HG02884 (cell line): ENCODE measurements around the gene WNT3.
"Not testable (repeated sequence)": the region's sequence is repeated elsewhere in the genome, so short reads cannot be mapped to it uniquely, and the experiment has no call there.

Experiments
- ATAC-seq: cut with Tn5 transposase; IDR thresholded peaks from one replicate; pipeline ENCODE4 v1.9.1; 2021; ENCODE audit warnings: mild to moderate bottlenecking, moderate library complexity; ENCODE audit not compliant: unreplicated experiment

WNT3 gene

GRCh38 chr17:46788300-46788699 lies 30.2 kb downstream of the WNT3 start:
- ATAC-seq: no peak

DNA sequence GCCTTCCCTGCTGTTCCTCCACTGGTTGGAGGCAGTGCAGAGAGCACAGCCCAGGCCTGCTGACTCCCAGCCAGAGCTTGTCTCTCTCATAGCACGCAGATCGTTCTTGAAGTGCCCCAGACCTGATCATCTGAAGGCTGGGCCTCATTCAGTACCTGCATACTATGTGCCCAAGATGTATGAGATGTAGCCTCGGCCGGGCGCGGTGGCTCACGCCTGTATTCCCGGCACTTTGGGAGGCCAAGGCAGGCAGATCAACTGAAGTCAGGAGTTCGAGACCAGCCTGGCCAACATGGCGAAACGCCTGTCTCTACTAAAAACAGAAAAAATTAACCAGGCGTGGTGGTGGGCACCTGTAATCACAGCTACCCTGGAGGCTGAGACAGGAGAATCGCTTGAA lies 31.0 kb downstream of the WNT3 start:
- ATAC-seq: no peak

DNA sequence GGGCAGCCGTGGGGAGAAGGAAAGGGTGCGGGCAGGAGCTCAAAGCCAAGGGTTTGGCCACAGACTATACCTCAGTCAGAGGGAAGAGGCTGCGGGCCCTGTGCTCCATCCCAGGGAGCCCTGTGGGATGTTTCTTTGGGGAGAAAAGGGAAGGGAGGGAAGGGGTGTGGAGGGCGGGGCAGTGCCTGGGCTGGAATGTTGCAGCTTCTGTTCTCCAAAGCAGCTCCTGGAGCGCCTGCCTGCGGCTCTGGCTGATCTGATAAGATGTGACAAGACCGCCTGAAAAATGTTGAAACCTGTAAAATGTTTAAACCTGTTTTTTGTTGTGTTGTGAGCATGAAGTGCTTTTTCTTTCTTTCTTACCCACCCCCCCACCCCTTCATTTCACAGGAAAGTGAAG lies 32.8 kb downstream of the WNT3 start:
- ATAC-seq: no peak

DNA sequence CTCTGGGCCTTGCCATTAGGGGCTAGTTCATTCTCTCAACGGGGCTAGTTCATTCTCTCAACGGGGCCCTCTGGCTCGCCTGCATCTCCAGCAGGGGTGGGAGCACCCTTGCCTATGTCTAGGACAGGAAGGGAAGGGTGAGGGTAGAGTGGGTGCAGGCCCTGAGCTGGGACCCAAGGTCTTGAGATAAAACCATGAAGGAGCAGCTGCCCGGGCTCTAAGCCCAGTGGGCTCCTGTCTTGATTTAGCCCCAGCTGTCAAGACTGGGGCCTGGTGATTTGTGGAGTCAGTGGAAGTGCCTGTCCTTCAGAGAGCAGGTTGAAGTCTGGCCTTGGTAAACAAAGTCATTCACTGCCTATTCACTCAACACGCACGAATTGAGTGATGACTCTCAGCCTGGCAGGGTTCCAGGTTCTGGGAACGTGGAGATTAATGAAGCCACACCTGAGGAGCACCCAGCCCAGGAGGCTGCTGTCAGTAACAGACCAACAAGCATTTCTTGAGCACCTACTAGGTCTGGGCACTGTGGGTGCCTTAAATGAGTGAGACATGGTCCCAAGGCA lies 35.4 kb downstream of the WNT3 start:
- ATAC-seq: no peak

DNA sequence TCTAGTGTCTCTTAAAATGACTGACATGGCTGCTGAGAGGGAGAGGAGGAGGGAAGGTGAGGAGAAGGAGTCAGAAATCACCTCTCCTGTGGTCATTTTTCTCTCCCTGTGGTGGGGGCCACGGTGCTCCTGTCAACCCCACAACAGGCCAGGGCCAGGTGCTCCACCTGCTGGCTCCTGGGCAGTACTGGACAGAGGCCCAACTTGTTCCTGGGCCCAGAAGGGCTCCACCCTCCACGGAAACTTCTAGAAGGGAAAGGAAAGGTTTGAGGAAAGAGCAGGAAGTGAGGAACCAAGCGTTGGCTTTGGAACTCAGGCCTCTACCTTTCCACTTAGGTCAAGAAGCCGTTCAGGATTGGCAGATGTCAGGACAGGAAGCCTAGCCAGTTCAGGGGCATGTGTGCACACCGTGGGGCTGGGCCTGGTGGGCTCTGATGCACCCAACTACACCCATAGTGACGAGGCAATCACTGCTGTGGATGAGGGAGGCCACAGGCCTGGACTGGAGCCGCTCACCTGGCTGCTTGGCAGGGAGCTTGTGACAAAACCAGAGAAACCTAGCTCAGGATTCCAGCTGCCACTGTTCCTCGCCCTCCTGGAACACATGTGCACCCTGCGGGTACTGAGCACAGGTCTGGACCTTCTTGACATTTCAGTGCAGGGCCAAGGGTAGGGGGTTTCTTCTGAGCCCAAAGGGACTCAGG lies 36.1 kb downstream of the WNT3 start:
- ATAC-seq: no peak

DNA sequence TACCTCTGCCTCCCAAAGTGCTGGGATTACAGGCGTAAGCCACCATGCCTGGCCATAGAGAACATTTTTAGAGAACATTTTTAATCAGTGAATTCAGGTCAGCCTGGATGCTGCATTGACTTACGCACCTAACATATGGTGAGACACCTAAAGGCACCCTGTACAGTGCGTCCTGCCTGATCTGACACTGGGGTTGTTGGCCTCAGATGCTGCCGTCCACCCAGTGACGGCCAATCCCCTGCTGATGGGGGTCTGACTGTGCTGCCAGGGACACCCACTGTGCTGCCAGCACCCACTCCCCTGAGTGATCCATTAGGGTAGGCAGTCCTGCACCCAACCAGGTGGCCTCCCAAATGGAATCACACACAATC lies 38.5 kb downstream of the WNT3 start:
- no peak for ATAC-seq

DNA sequence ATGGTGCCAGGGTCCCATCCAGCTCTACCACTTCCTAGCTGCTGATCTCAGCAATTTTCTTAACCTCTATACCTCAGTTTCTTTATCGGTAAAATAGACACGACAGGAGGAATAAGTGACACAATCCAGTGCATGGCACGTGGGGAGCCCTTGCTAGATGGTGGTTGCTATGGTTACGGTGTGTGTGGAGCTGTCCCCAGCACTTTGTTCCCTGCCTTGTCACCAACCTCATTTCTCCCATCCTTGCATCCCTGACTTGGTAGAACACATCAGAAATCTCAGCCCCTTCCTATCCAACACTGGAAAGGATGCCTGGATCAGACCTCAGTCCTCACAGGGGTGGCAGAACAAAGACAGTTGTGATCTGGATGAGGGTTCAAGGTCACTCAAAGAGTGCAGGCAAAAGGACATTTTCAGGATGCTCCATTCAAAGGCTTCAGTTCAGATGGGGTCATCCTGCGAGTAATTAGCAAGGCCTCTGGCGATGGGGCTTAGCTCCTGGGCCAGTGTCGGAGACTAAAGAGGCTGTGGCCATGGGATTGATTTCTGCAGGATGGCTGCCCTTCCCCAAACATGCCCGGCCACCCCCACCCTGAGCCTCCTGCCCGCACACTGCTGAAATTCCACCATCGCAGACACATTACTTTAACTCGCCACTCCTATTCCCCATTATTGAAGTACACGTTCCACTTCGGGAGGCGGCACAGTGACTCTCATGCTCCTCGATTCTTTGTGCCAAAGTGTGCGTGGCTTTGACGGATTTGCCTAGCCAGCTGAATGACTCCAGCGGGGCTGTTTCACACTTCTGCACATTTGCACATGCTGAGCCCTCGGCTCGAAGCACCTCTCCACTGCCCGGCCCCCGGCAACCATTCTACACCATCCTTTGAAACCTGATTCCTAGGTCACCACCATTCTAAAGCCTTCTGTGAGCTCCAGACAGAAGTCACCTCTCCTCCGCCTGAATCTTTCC lies 40.3 kb downstream of the WNT3 start:
- no peak for ATAC-seq

- no peak for ATAC-seq
Measured at GRCh38 chr17:46776298-46777005, 42.0 kb downstream of the WNT3 start.

DNA sequence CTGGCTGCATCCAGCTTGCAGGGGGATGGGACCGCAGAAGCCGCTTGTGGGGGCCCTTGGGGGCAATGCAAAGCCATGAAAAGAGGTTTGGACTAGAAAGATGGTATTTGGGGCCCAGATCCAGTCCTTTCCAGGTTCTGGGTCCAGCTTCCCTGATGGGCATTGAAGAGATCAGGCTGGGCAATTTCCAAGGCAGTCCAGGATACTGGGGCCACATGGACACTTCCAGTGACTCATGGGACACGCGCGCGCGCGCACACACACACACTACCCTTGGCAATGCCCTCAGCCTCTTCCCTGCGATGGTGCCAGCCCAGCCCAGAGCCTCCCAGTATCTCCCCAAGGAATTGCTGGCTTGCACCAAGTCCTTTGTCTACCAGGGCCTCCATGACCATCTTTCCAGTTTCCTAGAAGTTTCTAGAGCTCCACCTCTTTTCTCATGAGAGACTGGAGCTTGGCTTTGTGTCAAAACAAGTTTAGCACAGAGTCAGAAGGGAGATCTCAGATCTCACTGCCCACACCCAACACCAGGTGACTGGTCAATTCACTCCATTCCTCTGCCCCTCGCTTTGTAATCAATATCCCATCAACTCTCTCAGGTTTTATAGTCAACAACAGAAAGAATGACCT lies 44.3 kb downstream of the WNT3 start:
- no peak for ATAC-seq

DNA sequence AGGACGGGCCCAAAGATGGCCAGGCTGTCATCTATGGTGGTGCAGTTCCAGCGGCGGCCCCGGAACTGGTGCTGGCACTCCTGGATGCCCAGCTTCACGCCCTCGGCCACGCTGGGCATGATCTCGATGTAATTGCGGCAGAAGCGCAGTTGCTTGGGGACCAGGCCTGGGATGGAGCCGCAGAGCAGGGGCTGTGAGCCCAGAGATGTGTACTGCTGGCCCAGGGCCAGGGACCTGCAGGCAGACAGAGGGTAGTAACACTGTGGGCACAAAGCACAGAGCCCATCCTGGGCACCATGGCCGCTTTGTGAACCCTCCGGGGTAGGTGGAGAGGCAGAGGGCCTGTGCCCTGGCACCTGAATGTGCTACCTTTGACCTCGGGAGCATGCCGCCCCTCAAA lies 44.8 kb downstream of the WNT3 start:
- no peak for ATAC-seq

GRCh38 chr17:46773221-46773605 lies 45.3 kb downstream of the WNT3 start:
- no peak for ATAC-seq

DNA sequence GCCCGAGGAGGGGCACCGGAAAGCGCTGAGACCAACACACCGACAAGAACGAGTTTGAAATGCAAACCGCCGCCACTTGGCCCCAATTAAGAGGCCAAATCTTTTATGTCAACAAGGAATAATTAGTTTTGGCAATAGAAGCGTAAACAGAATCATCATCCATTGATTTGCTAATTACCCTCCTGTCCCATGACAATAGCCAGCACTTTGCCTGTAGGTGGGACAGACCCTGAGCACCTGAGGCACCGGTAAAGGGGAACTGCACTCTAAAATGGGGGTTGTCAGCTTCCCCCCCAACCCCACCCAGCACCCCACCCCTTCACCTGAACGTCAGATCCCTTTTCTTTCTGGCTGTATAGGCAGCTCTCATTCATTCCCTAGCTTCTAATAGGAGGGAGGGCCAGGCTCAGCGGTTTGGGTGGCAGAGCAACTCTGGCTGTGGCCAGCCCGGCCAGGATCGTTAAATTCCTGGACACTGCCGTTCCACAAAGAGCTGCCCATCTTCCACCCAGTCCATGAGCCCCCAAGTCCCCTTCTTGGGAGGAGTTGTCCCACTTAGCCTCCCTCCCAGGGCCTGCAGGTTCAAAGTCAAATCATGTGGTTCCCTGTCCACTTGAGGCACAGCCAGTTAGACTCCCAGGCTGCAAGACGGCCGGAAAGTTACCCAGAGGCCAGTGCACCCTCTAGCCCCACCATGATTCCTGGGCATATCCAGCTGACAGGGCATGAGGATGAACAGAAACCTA lies 45.8 kb downstream of the WNT3 start:
- ATAC-seq: no peak

- no peak for ATAC-seq
Measured at GRCh38 chr17:46771561-46772474, 46.7 kb downstream of the WNT3 start.

GRCh38 chr17:46770818-46771560 lies 47.5 kb downstream of the WNT3 start:
- ATAC-seq: no peak

DNA sequence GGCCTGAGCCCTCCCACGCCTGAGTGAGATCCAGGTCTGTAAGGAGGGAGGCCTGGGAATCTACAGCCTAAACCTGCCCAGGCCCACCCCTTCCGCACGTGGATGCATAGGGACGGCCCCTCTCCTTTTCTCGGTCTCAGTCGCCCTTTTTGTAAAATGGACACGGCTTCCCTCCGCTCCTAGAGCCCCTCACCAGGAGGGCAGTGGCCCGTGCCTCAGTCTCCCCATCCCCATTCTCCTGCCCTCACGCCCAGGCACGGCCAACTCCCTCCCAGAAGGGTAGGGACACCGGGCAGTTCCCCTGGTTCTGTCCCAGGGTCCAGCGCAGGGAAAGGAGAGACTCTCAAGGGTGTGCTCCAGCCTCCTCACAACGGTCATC lies 48.1 kb downstream of the WNT3 start:
- no peak for ATAC-seq

DNA sequence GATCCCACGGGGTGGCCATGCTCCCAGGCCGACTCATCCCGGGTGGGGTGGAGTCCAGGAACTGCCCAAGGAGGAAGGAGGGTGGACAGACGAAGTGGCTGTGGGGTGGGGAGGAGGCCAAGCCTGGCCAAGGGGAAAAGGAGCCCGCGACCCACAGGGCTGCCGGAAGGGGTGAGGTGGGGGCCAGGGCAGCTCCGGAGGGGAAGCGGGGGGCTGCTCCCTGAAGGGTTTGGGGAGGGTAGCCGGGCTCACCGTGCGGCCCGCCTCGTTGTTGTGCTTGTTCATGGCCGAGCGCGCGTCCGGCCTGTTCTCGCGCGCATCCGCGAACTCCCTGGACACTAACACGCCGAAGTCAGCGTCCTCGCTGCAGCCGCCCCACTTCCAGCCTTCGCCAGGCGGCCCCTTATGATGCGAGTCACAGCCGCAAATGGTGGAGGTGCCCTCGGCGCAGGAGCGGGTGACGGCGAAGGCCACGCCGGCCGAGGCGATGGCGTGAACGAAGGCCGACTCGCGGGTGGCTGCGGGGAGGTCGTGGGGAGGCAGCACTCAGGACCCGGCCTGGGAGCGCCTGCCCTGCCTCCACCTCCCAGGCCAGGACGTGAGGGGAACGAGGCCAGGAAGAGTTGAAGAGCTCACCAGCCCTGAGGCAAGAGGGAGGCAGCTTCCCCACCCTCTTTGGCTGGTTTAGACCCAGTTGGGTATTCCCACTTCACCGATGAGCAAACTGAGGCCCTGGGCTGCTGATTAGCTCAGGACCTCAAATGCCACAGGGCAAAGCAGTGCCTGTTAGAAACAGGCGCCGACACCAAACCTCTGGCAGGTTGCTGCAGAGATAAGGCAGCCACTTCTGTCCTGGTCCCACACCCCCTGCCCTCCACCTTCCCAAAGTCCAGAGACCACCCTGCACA lies 48.7 kb downstream of the WNT3 start:
- ATAC-seq: no peak

DNA sequence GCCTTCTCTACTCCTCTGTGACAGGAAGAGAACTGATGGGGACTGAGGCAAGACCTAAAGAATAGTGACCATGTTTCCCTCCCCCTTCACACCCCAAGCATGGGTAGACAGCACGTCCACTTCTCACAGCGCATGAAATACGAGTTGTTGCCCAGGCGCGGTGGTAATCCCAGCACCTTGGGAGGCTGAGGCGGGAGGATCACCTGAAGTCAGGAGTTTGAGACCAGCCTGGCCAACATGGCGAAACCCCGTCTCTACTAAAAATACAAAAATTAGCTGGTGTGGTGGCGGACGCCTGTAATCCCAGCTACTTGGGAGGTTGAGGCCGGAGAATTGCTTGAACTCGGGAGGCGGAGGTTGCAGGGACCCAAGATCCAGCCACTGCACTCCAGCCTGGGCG lies 49.6 kb downstream of the WNT3 start:
- ATAC-seq: not testable (repeated sequence)

- no peak for ATAC-seq
Measured at GRCh38 chr17:46768540-46768870, 50.0 kb downstream of the WNT3 start.
